ENCODE results near the gene DIPK1A.
"Not testable (repeated sequence)": the region's sequence is repeated elsewhere in the genome, so short reads cannot be mapped to it uniquely, and the experiment has no call there.

The DIPK1A gene

GRCh38 chr1:92975551-92976232, 14.4 kb upstream of the DIPK1A start:
- DNase-seq: no peak

- DNase-seq: not testable (repeated sequence)
These were observed 12.8 kb upstream of the DIPK1A start for GRCh38 chr1:92974112-92974511.

GRCh38 chr1:92973203-92973897, 12.1 kb upstream of the DIPK1A start:
- no peak for DNase-seq

- no peak for DNase-seq
These were observed 11.3 kb upstream of the DIPK1A start for GRCh38 chr1:92972409-92973129.

GRCh38 chr1:92971932-92972331, 10.7 kb upstream of the DIPK1A start:
- not testable (repeated sequence) for DNase-seq

- no peak for DNase-seq
These were observed 9.9 kb upstream of the DIPK1A start for GRCh38 chr1:92970990-92971689.

GRCh38 chr1:92969517-92969916, 8.3 kb upstream of the DIPK1A start:
- DNase-seq: no peak

- DNase-seq: peak; percentile 70
These were observed 7.1 kb upstream of the DIPK1A start for GRCh38 chr1:92968138-92969032.

GRCh38 chr1:92964998-92965397, 3.7 kb upstream of the DIPK1A start:
- peak; percentile 73 for DNase-seq

- no peak for DNase-seq
These were observed 3.1 kb upstream of the DIPK1A start for GRCh38 chr1:92964316-92964715.

- peak; percentile 91 for DNase-seq
These were observed 862 bp upstream of the DIPK1A start for GRCh38 chr1:92961896-92962752.

- peak; percentile 82 for DNase-seq
These were observed 699 bp downstream of the DIPK1A start for GRCh38 chr1:92960395-92961130.

GRCh38 chr1:92958203-92958970, 2.9 kb downstream of the DIPK1A start:
- DNase-seq: no peak

- DNase-seq: no peak
These were observed 4.1 kb downstream of the DIPK1A start for GRCh38 chr1:92957030-92957734.

GRCh38 chr1:92956254-92957029, 4.8 kb downstream of the DIPK1A start:
- no peak for DNase-seq

GRCh38 chr1:92953491-92953890, 7.8 kb downstream of the DIPK1A start:
- DNase-seq: peak; percentile 62

GRCh38 chr1:92952714-92953113, 8.5 kb downstream of the DIPK1A start:
- DNase-seq: no peak

- peak; percentile 50 for DNase-seq
These were observed 10.1 kb downstream of the DIPK1A start for GRCh38 chr1:92951141-92951582.
